H9 (cell line): Measurements from ENCODE around the gene SESN2. TPM values are rescaled to one million over a fixed set of nuclear protein-coding genes. Genes with fewer than 3 reads are reported as not detected.

Source experiments
- DNase-seq: peaks from one replicate; pipeline ENCODE4 v3.0.0-alpha.2; 2017
- H2AFZ ChIP-seq: one replicate; pipeline ENCODE4 v1.6.1; 2013; ENCODE audit warnings: mild to moderate bottlenecking, low read length, control low read depth, moderate library complexity
- H2AK5ac ChIP-seq: 2 replicates; pipeline ENCODE4 v1.6.1; 2013; ENCODE audit warnings: low read length, control low read depth, mixed read lengths; ENCODE audit not compliant: insufficient read length
- H2BK120ac ChIP-seq: one replicate; pipeline ENCODE4 v1.6.1; 2013; ENCODE audit warnings: low read depth, mild to moderate bottlenecking, low read length, control low read depth, inconsistent platforms; ENCODE audit not compliant: poor library complexity, severe bottlenecking
- H2BK12ac ChIP-seq: 2 replicates; pipeline ENCODE4 v1.6.1; 2013; ENCODE audit warnings: low read length, control low read depth, mixed read lengths, low read depth; ENCODE audit not compliant: insufficient read length
- H2BK15ac ChIP-seq: 2 replicates; pipeline ENCODE4 v1.6.1; 2013; ENCODE audit warnings: low read depth, low read length, control low read depth
- H2BK20ac ChIP-seq: one replicate; pipeline ENCODE4 v1.6.1; 2013; ENCODE audit warnings: low read depth, mild to moderate bottlenecking, low read length, control low read depth, inconsistent platforms; ENCODE audit not compliant: poor library complexity, severe bottlenecking
- H2BK5ac ChIP-seq: 2 replicates; pipeline ENCODE4 v1.6.1; 2013; ENCODE audit warnings: low read length, control low read depth, mixed read lengths; ENCODE audit not compliant: insufficient read length
- H3K14ac ChIP-seq: 2 replicates; pipeline ENCODE4 v1.6.1; 2013; ENCODE audit warnings: low read length, control low read depth; ENCODE audit not compliant: insufficient read depth
- H3K18ac ChIP-seq: 2 replicates; pipeline ENCODE4 v1.6.1; 2013; ENCODE audit warnings: low read depth, mild to moderate bottlenecking, mixed read lengths, low read length, control low read depth; ENCODE audit not compliant: insufficient read length
- H3K23ac ChIP-seq: 2 replicates; pipeline ENCODE4 v1.6.1; 2013; ENCODE audit warnings: low read length, control low read depth, mixed read lengths, low read depth; ENCODE audit not compliant: insufficient read length
- H3K23me2 ChIP-seq: 2 replicates; pipeline ENCODE4 v1.6.1; 2013; ENCODE audit warnings: low read depth, mild to moderate bottlenecking, mixed read lengths, low read length, control low read depth; ENCODE audit not compliant: insufficient read length, poor library complexity, severe bottlenecking
- H3K27ac ChIP-seq: 2 replicates; pipeline ENCODE4 v1.5.1; 2013; ENCODE audit warnings: low read length, control low read depth, mixed read lengths, low read depth; ENCODE audit not compliant: insufficient read length
- H3K27me3 ChIP-seq: 2 replicates; pipeline ENCODE4 v1.6.1; 2013; ENCODE audit warnings: low read length, control low read depth, inconsistent platforms; ENCODE audit not compliant: insufficient read depth
- H3K4ac ChIP-seq: 2 replicates; pipeline ENCODE4 v1.6.1; 2013; ENCODE audit warnings: low read depth, mild to moderate bottlenecking, control low read depth, inconsistent platforms, low read length, moderate library complexity
- H3K4me1 ChIP-seq: 2 replicates; pipeline ENCODE4 v1.6.1; 2013; ENCODE audit warnings: low read length, control low read depth, inconsistent platforms; ENCODE audit not compliant: insufficient read depth
- H3K4me2 ChIP-seq: 2 replicates; pipeline ENCODE4 v1.6.1; 2013; ENCODE audit warnings: low read length, control low read depth, mixed read lengths; ENCODE audit not compliant: insufficient read length, insufficient read depth
- H3K56ac ChIP-seq: 2 replicates; pipeline ENCODE4 v1.6.1; 2013; ENCODE audit warnings: low read depth, mild to moderate bottlenecking, mixed read lengths, low read length, control low read depth; ENCODE audit not compliant: insufficient read length
- H3K79me1 ChIP-seq: 2 replicates; pipeline ENCODE4 v1.6.1; 2013; ENCODE audit warnings: low read depth, mild to moderate bottlenecking, moderate library complexity, low read length, control low read depth, inconsistent platforms; ENCODE audit not compliant: insufficient read depth, poor library complexity, severe bottlenecking
- H3K79me2 ChIP-seq: 2 replicates; pipeline ENCODE4 v1.6.1; 2013; ENCODE audit warnings: low read length, control low read depth, inconsistent platforms; ENCODE audit not compliant: insufficient read depth
- H3K9ac ChIP-seq: 2 replicates; pipeline ENCODE4 v1.6.1; 2013; ENCODE audit warnings: low read length, control low read depth, mixed read lengths; ENCODE audit not compliant: insufficient read length; ENCODE audit errors: extremely low read depth
- H3K9me3 ChIP-seq: one replicate; pipeline ENCODE4 v1.6.1; 2013; ENCODE audit warnings: low read depth, low read length, inconsistent platforms; ENCODE audit not compliant: control insufficient read depth
- H3T11ph ChIP-seq: one replicate; pipeline ENCODE4 v1.6.1; 2013; ENCODE audit warnings: mild to moderate bottlenecking, low read length, control low read depth, inconsistent platforms
- H4K20me1 ChIP-seq: one replicate; pipeline ENCODE4 v1.6.1; 2013; ENCODE audit not compliant: control insufficient read depth, insufficient read length, insufficient read depth
- H4K5ac ChIP-seq: 2 replicates; pipeline ENCODE4 v1.6.1; 2013; ENCODE audit warnings: low read depth, mild to moderate bottlenecking, mixed read lengths, low read length, control low read depth; ENCODE audit not compliant: insufficient read length
- H4K8ac ChIP-seq: replicated peaks from 2 replicates; pipeline ENCODE4 v1.6.1; 2013; ENCODE audit warnings: low read length, control low read depth, mixed read lengths, low read depth; ENCODE audit not compliant: insufficient read length
- H4K91ac ChIP-seq: 2 replicates; pipeline ENCODE4 v1.6.1; 2013; ENCODE audit warnings: low read depth, mild to moderate bottlenecking, moderate library complexity, mixed read lengths, low read length, control low read depth; ENCODE audit not compliant: insufficient read length
- H3K27ac Mint-ChIP-seq, 3 experiments: 2 replicates in 2 of 3; 3 replicates in 1 of 3; pipeline ENCODE4 v1.8.0; 2020 to 2021; ENCODE audit warnings: mixed read lengths in 3 of 3, mild to moderate bottlenecking in 1 of 3, moderate library complexity in 1 of 3
- H3K27me3 Mint-ChIP-seq: 2 replicates; pipeline ENCODE4 v1.8.0; 2021; ENCODE audit warnings: low read depth, mild to moderate bottlenecking, moderate library complexity, mixed read lengths
- H3K36me3 Mint-ChIP-seq, 3 experiments: 2 replicates in 2 of 3; 3 replicates in 1 of 3; pipeline ENCODE4 v1.8.0; 2020 to 2021; ENCODE audit warnings: low read depth in 3 of 3, mixed read lengths in 3 of 3; ENCODE audit not compliant: insufficient read depth in 1 of 3
- H3K4me1 Mint-ChIP-seq, 2 experiments: 2 replicates each; pipeline ENCODE4 v1.8.0; 2020; ENCODE audit warnings: mixed read lengths in 2 of 2
- H3K4me3 Mint-ChIP-seq, 2 experiments: 2 replicates in 1 of 2; 3 replicates in 1 of 2; pipeline ENCODE4 v1.8.0; 2020 to 2021; ENCODE audit warnings: mild to moderate bottlenecking in 2 of 2, mixed read lengths in 2 of 2, moderate library complexity in 1 of 2
- H3K9me3 Mint-ChIP-seq, 2 experiments: 2 replicates in 1 of 2; 3 replicates in 1 of 2; pipeline ENCODE4 v1.8.0; 2020; ENCODE audit warnings: mild to moderate bottlenecking in 2 of 2, mixed read lengths in 2 of 2, moderate library complexity in 1 of 2
- CTCF ChIP-seq: fragments of 200-600 bp; sonication (generic); conservative IDR thresholded peaks from 3 replicates; pipeline ENCODE4 v1.8.0; 2021; ENCODE audit warnings: antibody characterized with exemption, mild to moderate bottlenecking
- WGBS: extraction: QIAGEN DNeasy Blood & Tissue Kit; methylation state at CpG from one replicate; pipeline ENCODE4 v1.1.7; 2013; ENCODE audit warnings: missing lambda C conversion rate, low lambda C conversion rate, mixed read lengths; ENCODE audit not compliant: insufficient read length; ENCODE audit errors: extremely low coverage; 5-methylcytosine and 5-hydroxymethylcytosine counted together
- total RNA-seq: library from RNA; stranded (reverse); gene quantifications from 2 replicates; pipeline ENCODE4 v1.2.1, GENCODE V29; 2021

The SESN2 gene
- total RNA-seq, 1 experiment from 2014 or later = 24.6 TPM

- peaks cover 6 to 9% of the 10 kb centered on the region in 2 experiments; a peak in 3 of 4 replicates for H3K4me1 Mint-ChIP-seq
- peaks cover 0 to 7% (median 1%) of the 10 kb centered on the region in 3 experiments; a peak in 3 of 7 replicates for H3K36me3 Mint-ChIP-seq
- Histone ChIP-seq H2AFZ (no peak within 1 kb of the TSS), H3K4ac (no peak within 1 kb of the TSS; the same call in 1 of the 2 replicates), H2BK12ac (no peak within 1 kb of the TSS), H2BK15ac (no peak within 1 kb of the TSS), H2AK5ac (no peak within 1 kb of the TSS), H3K79me1 (peaks cover 5% of the 10 kb centered on the region), H3K27ac (no peak within 1 kb of the TSS), H4K20me1 (no peaks in the 10 kb centered on the region), H4K91ac (no peak within 1 kb of the TSS), H2BK5ac (no peak within 1 kb of the TSS), H3K4me1 (no peaks in the 10 kb centered on the region), H2BK20ac (no peak within 1 kb of the TSS), H3T11ph (peak within 1 kb of the TSS; percentile 23), H3K79me2 (peaks cover 16% of the 10 kb centered on the region; the same call in 1 of the 2 replicates), H3K18ac (peak within 1 kb of the TSS; percentile 67), H2BK120ac (no peak within 1 kb of the TSS), H3K27me3 (no peaks in the 10 kb centered on the region), H3K23me2 (peaks cover 14% of the 10 kb centered on the region), H3K9me3 (no peaks in the 10 kb centered on the region), H4K8ac (no peak within 1 kb of the TSS), H3K9ac (peak within 1 kb of the TSS; percentile 86), H3K14ac (peak within 1 kb of the TSS; percentile 74), H3K56ac (no peak within 1 kb of the TSS), H4K5ac (no peak within 1 kb of the TSS), H3K23ac (no peak within 1 kb of the TSS), H3K4me2 (peak within 1 kb of the TSS; percentile 99)
- H3K9me3 Mint-ChIP-seq = peaks cover 0 to 3% of the 10 kb centered on the region in 2 experiments; a peak in 1 of 5 replicates
- TF ChIP-seq CTCF = no peak
- no peaks in the 10 kb centered on the region for H3K27me3 Mint-ChIP-seq
- no peak within 1 kb of the TSS for H3K4me3 Mint-ChIP-seq
- no CpG with 5 or more reads among the region's 60 CpGs for WGBS
- peak; percentile 98 for DNase-seq
- no peak within 1 kb of the TSS for H3K27ac Mint-ChIP-seq
Measured at GRCh38 chr1:28235755-28236655, 23.3 kb upstream of the SESN2 start, which contains the start of gene ATP5IF1. Gene ATP5IF1, plus strand, starts transcription at chr1:28236124. Its CDS starts 60 bp downstream, at chr1:28236184.
